Panc1 (cell line): ENCODE data around the gene TMEM161A.

Experiments
- CTCF ChIP-seq: fragments of 450-650 bp; IDR thresholded peaks from 2 replicates; pipeline ENCODE4 v1.5.1; 2017; ENCODE audit warnings: mild to moderate bottlenecking
- POLR2AphosphoS5 ChIP-seq: IDR thresholded peaks from 2 replicates; pipeline ENCODE4 v1.6.1; 2012; ENCODE audit warnings: mild to moderate bottlenecking, low read depth, low read length, moderate library complexity
- SIN3A ChIP-seq: IDR thresholded peaks from 2 replicates; pipeline ENCODE4 v1.6.1; 2012; ENCODE audit warnings: low read depth, mild to moderate bottlenecking, low read length, moderate library complexity, borderline replicate concordance; ENCODE audit not compliant: insufficient read depth
- TCF7L2 ChIP-seq: IDR thresholded peaks from 2 replicates; pipeline ENCODE4 v1.6.1; 2011; ENCODE audit warnings: mild to moderate bottlenecking, low read depth, low read length, inconsistent platforms

GRCh38 chr19:19087676-19088075 is 50.6 kb downstream of the TMEM161A start:
- TF ChIP-seq CTCF (no peak), POLR2AphosphoS5 (no peak), SIN3A (no peak), TCF7L2 (no peak)
